CD4-positive, alpha-beta T cell treated with Interferon alpha-2 for 1 hour (primary cell): ENCODE data around the gene PROCA1.

Experiments used
- DNase-seq, 2 donors: peaks; one replicate each; pipeline ENCODE4 v3.0.0-alpha.2; 2020 to 2022

The PROCA1 gene

DNA sequence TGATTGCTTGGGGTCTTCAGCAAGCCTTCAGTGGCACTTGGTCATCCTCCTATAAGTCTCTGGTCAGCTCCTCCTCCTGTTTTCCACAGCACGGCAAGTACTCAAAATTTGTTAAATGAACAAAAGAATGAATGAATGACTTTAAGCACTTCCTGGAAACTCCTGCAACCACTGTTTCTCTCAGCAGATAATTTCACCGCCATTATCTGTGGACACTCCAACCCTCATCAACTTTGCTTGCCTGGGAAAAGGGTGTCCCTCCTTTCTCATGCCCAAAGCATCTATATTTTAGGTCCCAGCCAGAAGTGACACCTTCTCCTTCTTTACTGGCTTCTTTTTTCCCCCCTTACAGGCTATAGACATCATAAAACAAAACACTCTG lies 4.4 kb downstream of the PROCA1 start:
- DNase-seq = no peak

DNA sequence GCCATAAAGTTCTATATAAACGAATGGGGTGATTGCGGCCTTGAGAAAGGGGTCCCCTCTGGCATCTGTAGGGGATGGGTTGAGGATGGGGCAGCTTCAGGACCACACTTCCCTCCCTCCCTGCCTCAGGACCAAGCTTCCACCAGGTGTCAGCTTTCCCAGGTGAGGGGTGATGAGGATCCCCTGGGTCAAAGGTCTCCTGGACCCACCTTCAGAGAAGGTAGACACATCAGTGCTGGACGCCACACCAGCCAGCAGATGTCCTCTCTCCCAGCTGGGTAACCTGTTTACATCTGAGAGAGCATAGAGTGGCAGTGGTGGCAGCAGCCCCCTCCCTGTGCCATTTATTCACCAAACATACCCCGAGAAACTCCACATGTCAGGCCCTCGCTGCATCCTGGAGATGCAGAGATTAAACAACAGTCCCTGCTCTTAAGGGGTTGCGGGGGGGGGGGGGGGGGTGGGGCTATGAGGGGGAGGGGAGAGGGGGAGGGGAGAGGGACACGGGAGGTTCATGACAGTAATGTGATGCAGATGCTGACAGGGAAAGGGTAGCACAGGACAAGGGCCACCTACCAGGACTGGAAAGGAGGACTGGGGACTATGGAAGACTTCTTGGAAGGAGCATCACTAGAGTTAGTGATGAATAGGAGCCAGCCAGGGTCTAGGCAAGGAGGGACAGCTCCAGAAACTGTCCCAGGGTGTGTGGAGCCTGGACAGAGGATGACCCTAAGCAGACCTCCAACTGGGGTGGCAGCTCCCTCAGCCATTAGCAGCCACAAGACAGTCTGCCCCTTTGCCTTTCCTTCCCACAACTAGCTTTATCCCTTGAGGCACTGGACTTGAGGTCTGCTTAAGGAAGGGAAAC lies 5.0 kb downstream of the PROCA1 start:
- DNase-seq = no peak

DNA sequence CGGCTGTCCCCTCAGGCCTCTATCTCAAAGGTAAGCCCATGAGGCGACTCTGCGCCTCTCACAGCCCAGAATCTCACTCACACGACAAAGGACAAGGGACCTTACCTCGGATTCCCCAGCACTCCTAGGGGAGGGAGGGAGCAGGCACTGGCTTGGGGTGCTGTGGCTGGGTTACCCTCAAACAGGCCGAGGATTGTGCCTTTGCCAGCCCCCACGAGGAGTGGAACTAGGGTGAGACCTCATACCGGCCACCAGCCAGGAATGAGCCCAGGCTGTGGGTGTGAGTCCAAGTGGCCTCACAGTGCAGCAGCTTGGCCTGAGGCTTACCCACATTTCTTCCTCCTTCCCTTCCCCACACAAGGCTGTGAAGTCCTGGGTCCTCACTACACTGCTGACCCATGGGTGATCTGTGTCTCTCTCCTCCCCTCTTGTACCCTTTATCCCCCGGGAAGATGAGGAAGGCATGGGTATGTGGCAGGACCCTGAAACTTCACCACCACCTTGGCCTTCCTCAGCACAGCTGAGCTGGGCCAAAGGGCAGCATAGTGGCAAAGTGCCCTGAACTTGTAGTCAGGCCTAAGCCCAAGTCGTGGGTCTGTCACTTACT lies 5.9 kb downstream of the PROCA1 start:
- DNase-seq = no peak

DNA sequence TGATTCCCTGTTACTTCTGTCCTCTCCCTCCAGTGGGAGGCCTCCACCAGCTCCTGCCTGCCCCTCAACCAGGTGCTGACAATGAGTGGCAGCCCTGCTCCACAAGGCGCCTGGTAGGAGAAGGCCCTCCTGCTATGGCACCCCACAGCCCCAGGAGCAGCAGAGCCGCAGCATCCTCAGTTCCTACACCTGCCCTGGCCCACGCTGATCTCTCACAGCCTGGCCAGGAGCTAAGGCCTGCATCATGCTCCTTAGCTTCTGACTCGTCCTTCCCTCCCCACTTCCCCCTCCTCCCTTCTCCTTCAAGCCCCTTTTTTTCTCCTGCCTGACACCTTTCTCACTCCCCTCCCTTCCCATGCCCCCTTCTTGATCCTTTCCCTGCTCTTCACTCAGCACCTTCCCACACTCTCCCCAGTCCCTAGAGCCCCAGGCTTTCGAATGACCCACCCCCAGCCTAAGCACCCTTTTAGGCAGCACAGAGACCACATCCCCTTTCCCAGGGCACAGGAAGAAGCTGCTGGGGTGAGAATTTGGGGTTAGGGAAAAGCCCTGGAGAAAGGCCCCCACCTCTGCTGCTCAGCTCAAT lies 6.5 kb downstream of the PROCA1 start:
- no peak for DNase-seq

DNA sequence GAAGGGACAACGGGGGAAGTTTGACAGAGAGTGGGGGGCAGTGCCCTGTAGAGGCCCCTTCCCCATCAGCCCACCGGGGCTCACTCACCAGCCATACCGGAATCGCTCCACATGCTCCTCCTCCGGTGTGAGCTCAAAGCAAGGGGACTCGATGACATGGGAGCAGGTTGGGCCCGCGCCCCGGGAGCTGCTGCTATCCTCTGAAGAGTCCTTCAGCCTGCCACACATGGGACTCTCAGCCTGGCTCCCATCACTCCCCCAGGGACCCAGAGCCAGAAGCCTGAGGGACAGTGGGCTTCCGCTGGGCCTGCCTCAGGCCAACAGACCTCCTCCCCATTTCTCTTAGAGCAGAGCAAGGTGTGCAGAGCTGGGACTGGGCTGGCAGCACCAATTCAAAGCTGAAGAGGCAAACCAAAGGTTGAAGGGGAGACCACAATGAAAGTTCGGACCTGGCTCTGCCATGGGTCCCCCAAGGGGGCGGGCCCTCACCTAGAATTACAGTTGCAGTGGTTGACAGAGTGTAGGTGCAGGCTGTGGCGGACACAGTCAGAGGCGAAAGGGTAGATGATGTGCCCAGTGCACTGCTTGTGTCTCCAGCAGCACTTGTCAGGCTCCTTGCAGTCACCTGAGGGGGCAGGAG lies 7.3 kb downstream of the PROCA1 start:
- DNase-seq = no peak

DNA sequence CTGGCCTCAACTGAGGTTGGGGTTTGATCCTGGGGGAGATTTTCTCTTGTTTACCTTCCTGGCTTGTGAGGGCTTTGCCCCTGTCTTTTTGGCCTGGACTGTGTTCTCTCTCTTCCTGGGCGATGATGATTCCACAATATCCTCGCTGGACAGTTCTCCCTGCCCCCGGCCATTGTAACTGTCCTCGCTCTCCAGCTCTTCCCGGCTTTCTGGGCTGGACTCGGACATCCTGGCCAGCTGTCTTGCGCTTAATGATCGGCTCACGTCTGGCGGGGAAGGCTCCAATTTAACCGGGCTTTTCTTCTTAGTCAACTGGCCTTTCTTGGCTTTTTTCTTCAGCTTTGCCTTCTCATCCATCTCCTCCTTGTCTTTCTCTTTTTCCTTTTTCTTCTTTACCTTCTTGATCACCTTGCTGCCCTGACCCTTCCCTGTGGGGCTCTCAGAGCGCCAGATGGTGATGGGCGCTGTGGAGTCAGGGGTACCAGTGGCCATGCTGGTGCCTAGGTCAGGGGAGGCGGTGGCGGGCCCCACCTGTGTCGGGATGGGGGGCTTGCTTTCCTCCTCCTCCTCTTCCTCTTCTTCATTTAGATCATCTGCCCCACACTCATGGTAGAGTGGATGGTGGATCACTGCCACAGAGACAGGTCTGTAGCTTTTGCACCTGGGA lies 8.0 kb downstream of the PROCA1 start:
- no peak for DNase-seq

DNA sequence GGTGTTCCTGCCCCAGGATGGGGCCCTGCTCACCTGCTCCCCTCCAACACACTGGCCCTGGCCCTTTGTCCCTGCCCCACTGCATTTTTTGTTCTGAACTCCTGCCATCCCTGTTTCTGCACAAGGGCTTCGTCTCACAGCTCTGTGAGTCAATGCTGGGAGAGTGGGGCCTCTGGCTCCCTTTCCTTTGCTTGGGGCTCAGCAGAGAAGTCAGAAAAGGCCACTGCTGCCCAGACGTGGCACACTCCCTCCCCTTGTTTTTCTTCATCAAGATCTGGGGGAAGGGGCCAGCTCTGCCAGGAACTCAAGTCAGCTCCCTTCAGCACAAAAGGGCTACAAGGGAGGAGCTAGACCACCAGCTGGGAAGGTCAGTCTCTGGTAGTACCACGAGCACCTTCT lies 8.9 kb downstream of the PROCA1 start:
- no peak for DNase-seq

DNA sequence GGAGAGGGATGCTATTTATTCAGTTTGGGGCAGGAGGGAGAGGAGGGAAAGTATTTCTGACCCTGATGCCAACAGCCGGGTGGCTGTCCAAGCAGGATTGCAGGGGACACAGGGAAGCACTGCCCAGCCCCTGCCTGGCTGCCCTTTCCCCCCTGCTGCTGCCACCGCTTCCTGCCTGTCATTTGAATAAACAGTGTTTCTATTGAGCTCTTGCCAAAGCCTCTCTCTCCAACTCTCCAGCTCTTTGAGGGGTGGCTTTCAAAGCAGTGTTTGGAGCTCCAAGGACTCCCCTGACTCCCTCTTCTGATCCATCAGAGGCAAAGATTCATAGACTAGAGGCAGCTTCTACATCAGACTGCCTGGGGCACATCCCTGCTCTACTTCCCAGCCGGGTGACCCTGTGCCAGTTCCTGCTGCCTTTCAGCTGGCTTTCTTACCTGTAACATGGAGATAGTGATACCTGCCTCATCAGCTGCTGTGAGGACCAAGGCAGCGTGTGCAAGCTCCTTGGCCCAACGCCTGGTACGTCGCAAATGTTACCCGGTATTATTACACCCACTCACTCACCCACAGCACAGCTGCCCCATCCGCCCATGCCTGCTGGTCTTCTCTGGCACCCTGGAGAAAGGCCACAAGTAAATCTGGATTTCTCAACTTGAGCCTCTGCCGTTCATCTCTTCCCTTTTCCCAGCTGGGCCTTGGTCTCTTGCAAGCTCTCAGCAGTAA lies 9.5 kb downstream of the PROCA1 start:
- no peak for DNase-seq

DNA sequence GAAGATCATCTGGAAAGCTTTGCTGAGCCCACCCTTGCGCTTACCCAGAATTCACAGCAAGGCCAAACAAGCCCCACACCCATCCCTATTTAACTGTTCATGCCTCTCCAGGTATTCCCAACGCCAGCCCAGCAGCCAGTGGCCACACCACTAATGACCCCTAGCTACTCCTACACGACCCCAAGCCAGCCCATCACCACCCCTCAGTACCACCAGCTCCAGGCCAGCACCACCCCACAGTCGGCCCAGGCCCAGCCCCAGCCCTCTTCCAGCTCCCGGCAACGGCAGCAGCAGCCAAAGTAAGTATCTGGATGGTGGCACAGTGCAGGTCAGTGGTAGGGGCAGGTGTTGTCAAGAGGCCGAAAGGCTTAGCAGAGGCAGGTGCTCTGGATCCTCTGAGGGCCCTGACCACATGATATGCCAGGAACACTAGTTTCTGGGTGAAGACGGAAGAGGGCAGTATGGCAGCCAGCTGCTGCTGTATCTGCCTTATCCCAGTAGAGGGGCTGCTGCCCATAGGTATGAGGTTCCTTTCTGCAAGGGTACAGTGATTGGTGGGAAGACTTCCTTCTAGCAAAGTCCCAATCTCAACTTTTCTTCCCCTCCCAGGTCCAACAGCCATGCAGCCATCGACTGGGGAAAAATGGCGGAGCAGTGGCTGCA lies 10.7 kb downstream of the PROCA1 start:
- DNase-seq = no peak

DNA sequence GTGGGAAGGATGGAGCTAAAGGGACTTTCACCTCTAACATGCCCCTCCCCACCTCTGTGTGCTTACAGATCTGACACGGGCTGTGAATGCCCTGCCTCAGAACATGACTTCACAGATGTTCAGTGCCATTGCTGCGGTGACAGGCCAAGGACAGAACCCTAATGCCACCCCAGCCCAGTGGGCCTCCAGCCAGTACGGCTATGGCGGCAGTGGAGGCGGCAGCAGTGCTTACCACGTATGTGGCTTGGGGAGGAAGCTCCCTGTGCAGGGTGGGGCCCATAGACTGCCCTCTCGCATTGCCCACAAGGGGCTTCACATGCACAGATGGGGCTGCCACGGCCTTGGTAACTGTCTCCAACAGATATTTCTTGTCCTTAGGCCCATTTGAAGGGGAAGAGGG lies 11.4 kb downstream of the PROCA1 start:
- no peak for DNase-seq

DNA sequence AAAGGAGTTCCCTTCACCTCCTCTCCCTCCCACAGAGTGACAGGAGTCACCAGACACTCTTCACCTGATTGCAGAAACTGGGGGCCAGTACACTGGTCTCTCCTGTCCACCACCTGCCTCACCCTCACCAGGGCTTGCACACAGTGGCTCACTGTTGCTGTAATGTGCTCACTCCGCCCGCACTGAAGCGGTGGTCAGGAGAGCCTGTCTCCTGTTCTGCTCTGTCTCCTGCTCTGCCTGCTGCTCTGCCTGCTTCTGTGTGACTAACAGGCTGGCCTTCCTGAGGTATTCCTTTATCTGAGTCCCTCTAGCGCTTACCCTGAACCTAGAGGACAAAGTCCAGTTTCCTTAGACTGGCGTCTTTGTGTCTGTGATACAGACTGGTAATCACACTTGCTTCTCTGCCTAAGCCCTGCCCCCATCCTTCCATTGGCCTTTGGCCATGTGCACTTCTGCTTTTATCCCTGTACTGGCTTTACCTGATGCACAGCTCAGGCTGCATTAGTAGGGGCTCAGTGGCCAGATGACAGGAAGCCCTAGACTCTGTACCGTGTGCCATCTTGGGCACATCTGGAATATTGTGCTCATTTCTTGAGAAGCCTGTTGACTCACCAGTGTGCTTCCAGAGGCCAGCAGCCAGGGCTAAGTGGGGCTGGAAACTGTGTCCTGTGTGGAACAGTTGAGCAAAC lies 13.3 kb downstream of the PROCA1 start:
- DNase-seq = no peak

DNA sequence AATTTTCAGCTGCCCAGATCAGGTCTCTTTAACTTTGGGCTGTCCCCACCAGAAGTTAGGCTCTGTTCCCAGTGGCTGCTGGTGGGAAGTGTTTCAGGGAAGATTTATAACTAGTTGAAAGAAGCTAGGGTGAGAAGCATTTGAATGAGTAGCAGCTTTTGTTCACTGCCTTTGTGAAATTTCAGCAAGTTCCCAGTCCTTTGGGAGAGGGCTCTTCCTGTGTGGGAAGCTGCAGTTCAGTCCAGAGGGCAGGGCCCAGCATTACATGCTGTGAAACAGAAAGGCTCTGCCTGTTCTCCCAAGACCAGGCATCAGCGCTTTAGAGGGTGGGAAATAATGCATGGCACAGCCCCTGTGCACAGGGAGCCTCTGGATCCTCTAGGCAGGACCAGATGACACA lies 17.8 kb downstream of the PROCA1 start:
- no peak for DNase-seq

DNA sequence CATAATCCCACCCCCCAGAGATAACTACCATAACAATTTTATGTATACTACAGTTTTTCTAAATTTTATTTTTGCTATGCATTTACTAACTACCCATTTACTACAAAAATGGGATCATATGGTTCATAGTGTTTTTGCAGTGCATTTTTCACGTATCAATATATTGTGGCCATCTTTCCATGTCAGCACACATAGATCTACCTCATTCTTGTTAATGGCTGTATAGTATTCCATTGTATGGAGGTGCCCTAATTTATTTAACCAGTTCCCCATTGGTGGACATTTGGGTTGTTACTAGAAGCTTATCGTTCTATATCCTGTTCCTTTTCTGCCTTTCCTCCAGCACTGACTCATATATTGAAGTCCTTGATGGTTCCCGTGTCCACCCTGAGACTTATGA lies 22.7 kb downstream of the PROCA1 start:
- DNase-seq = no peak

DNA sequence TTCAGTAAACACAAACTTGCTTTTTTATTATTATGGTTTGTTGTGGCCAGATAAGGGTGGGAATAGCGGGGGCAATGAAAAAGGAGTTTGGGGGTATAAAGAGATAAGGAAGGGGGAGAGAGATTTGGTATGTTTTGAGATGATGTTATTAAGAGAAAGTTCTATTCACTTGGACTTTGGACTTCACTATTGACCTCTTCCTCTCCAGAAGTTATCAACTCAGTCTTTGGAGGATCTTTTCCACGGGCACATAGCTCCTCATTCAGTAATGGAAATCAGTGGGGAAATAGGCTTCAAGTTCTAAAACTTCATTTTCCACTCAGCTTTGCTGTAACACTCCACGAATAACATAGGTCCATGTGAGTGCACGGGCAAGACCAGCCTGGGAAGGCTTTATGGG lies 23.2 kb downstream of the PROCA1 start:
- DNase-seq = no peak

DNA sequence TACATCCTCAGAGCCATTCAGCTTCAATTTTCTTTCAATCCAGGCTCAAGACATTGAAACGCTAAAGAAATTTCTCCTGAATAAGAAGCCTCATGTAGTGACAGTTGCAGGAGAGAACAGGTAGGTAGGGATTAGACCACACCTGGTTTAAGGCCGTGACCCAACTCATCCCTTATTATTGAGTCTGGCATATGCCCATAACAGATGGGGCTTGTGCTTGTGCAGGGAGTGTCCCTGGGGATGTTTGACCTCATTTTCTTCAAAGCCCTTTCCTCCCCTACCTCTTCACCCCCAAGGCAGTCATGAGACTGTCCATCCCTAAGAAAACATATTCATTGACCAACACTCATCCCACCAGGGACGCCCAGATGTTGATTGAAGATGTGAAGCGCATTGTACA lies 25.4 kb downstream of the PROCA1 start:
- DNase-seq = no peak

DNA sequence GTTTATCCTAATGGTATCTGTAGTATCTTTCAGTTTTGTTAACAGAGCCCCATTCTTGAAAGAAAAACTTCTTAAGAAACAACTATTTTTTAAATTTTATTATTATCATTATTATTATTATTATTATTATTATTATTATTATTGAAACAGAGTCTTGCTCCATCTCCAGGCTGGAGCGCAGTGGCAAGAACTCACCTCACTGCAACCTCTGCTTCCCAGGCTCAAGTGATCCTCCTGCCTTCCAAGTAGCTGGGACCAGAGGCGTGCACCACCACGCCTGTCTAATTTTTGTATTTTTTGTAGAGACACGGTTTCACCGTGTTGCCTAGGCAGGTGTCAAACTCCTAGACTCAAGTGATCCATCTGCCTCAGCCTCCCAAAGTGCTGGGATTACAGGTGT lies 26.3 kb downstream of the PROCA1 start:
- no peak for DNase-seq

DNA sequence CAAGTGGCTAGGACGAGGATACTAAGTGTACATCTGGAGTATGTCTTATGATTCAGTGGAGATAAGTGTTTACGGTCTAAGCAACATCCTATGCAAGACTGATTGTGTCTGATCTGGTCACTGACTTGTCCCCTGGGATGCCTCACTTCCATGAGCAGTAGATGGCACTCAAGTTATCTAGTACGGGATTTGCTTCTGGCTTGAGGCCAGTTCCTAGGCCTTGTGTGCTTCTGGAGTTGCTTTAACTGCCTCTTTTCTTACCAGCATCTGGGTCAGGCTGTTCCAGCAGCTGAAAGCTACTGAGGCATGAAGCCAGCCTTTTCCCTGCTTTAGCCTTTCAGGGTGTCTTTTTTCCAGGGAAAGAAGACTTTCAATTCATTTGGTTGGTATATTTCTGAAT lies 26.7 kb downstream of the PROCA1 start:
- DNase-seq = no peak

DNA sequence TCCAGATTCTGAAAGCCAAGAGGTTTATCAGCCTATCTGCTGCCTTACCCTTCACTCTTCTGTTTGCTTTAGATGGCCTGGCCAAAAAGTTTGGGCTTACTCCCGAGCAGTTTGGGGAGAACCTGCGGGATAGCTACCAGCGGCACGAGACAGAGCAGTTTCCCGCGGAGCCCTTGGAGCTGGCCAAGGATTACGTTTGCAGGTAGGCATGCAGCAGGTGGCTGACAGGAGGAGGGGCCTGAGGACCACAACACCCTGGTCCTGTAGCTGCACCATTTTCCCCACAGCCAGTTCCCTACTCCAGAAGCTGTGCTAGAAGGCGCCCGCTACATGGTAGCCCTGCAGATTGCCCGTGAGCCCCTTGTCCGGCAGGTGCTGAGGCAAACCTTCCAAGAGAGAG lies 29.0 kb downstream of the PROCA1 start:
- no peak for DNase-seq

DNA sequence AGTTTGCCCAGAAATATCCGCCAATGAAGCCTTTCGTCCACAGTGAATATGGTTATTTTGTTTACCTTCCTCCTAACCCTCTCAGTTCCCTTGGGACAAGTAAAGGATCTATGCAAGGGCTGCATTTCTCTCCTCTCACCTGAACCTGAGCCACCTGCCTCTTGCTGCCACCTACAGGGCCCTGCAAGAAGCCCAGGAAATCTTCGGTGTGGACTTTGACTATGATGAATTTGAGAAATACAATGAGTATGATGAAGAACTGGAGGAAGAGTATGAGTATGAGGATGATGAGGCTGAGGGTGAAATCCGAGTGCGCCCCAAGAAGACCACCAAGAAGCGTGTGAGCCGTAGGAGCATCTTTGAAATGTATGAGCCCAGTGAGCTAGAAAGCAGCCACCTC lies 35.7 kb downstream of the PROCA1 start:
- DNase-seq = peak in 1 of 2 donors; percentile 23

DNA sequence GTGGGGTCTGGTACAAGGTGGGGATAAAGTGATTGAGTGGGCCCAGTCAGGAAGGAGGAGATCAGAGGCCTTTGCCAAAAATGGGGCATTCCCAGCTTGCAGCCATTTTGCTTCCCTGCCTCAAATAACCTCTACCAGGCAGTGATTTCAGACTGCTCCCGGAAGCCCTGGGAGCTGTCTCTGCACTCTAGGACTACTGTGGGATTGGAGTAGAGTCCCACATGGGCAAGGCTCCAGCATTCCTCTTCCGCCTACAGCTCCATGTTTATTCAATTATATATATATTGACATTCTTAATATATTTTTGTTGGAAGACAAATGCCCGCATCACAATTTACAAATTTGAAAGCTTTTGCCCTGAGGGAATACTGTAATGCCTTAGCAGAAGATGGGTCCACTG lies 36.2 kb downstream of the PROCA1 start:
- no peak for DNase-seq

DNA sequence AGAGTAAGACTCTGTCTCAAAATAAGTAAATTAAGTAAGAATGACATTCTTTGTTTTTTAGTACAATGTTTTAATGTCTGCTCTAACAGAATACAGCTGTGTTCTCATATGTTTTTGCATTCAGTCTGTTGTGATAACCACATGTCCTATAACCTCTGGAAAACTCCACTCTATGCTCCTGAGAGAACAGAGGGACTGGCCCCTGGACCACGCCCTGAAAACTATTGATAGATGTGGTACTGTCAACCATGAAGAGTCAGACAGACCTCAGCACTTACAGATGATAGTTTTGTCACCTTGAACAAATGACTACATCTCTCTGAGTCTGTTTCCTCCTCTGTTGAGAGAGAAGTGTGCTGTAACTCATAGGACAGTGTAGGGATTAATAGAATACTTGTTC lies 41.8 kb downstream of the PROCA1 start:
- DNase-seq = no peak
